AG04449 (cell line): Measurements from ENCODE around the gene MYOF.
A peak's percentile ranks its signal among the peaks of the same experiment; 100 is the strongest.
"Not testable (repeated sequence)": the region's sequence is repeated elsewhere in the genome, so short reads cannot be mapped to it uniquely, and the experiment has no call there.

ENCODE experiments used
- CTCF ChIA-PET: fragments of 350-600 bp; formaldehyde crosslinking; extraction: SDS; loops from one replicate; lab custom pipeline; 2021; ENCODE audit warnings: antibody characterized with exemption; lab: Yijun Ruan, JAX
- POLR2A ChIA-PET: fragments of 400-600, 350-600 bp; formaldehyde crosslinking; extraction: SDS; loops from one replicate; lab custom pipeline; 2020; ENCODE audit warnings: antibody characterized with exemption, inconsistent platforms; lab: Yijun Ruan, JAX
- DNase-seq: peaks from one replicate; pipeline ENCODE4 v3.0.0-alpha.2; 2010; ENCODE audit warnings: low read depth, low spot score
- H3K4me3 ChIP-seq: 2 replicates; pipeline ENCODE4 v1.5.1; 2011; ENCODE audit warnings: low read depth, mild to moderate bottlenecking, control low read depth, low read length
- TF ChIP-seq, protein P1 (sequence below): IDR thresholded peaks from one replicate; pipeline ENCODE4 v1.5.1; 2011; ENCODE audit warnings: mild to moderate bottlenecking, moderate library complexity, low read length, control low read depth, inconsistent platforms; ENCODE audit not compliant: insufficient read depth; ENCODE audit errors: missing control alignments

The MYOF gene

DNA sequence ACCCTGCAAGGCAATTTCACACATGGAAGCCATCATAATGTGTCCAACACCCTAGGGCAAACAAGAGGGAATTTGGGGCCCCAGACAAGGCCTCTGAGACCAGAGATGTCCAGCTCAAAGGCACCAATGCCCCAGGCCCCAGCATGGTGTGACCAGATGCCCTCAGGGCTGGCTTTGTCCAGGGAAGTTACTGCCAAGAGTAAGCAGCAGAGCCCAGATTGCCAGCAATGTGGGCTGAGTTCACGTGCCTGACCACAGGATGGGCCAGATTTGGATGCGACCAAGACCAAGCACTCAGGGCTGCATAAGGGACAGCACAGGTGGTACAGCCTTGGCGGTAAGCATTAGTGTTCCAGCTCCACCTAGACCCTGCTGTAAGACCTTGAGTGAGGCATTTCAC lies 12.7 kb downstream of the MYOF start:
- TF ChIP-seq, protein P1, sequence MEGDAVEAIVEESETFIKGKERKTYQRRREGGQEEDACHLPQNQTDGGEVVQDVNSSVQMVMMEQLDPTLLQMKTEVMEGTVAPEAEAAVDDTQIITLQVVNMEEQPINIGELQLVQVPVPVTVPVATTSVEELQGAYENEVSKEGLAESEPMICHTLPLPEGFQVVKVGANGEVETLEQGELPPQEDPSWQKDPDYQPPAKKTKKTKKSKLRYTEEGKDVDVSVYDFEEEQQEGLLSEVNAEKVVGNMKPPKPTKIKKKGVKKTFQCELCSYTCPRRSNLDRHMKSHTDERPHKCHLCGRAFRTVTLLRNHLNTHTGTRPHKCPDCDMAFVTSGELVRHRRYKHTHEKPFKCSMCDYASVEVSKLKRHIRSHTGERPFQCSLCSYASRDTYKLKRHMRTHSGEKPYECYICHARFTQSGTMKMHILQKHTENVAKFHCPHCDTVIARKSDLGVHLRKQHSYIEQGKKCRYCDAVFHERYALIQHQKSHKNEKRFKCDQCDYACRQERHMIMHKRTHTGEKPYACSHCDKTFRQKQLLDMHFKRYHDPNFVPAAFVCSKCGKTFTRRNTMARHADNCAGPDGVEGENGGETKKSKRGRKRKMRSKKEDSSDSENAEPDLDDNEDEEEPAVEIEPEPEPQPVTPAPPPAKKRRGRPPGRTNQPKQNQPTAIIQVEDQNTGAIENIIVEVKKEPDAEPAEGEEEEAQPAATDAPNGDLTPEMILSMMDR: no peak
- no peak overlapping the region for H3K4me3 ChIP-seq
- CTCF ChIA-PET: interaction anchor here (0.6 to 2.7 kb wide), 5 partner anchors 9 to 63 kb away, joined by 3 to 13 read pairs (median 4); partner anchors contain the start of gene MYOF
- POLR2A ChIA-PET: interaction anchor here (2.7 to 4.6 kb wide), 3 partner anchors 8 to 11 kb away, joined by 14 to 46 read pairs (median 15); partner anchors contain the start of gene MYOF
- no peak for DNase-seq

DNA sequence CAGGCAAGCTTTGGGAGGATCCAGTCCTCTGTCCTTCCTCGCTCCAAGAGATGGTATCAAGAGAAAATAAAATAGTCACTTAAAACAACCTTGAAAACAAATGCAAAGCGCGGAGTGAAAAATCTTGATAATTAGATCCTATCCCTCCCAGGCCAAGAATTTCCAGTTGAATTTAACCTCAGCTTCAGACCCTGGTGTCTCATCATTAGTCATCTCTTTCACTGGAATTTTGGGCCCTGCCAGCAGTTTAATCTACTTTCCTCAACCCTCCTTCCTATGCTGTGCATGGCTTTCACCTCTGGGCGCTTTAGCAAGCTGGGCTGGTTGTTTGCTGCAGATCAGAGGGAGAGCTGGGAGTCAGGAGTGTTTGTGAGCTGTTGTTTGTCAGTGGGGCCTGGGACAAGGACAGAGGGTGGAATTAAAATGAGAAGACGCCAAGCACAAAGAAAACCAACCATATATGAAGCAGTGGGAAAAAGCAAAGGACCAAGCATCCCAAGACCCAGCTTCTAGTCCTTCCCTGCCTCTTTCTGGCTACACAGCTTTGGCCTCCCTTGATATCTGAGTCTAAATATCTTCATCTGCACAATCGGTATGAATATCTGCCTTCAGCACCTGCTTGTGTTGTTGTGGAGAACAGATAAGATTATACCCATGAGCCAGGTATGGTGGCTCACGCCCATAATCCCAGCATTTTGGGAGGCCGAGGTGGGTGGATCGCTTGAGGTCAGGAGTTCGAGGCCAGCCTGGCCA lies 13.5 kb downstream of the MYOF start:
- ChIA-PET POLR2A (interaction anchor here (0.7 to 4.6 kb wide), 6 partner anchors 10 to 92 kb away, joined by 3 to 46 read pairs (median 4); partner anchors contain the start of genes CEP55 and MYOF), CTCF (interaction anchor here (0.6 to 2.7 kb wide), 9 partner anchors 10 to 92 kb away, joined by 3 to 13 read pairs (median 3); partner anchors contain the start of gene MYOF)
- no peak overlapping the region; the same call in 1 of the 2 replicates for H3K4me3 ChIP-seq
- DNase-seq: peak; percentile 67
- TF ChIP-seq, protein P1: peak; percentile 10

DNA sequence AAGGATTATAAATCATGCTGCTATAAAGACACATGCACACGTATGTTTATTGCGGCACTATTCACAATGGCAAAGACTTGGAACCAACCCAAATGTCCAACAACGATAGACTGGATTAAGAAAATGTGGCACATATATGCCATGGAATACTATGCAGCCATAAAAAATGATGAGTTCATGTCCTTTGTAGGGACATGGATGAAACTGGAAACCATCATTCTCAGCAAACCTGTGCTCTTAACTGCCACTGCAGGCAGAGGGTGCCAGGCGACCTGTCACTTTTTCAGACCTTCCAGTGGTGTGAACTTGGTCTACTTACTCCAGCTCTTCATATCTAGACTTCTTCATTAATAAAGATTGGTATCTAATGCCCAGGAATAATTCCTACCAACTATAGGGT lies 14.5 kb downstream of the MYOF start:
- not testable (repeated sequence) for DNase-seq, H3K4me3 ChIP-seq
- ChIA-PET CTCF (interaction anchor here (1.2 to 2.7 kb wide), 5 partner anchors 9 to 91 kb away, joined by 3 to 13 read pairs (median 7); partner anchors contain the start of gene MYOF), POLR2A (interaction anchor here (0.7 to 2.7 kb wide), 3 partner anchors 9 to 29 kb away, joined by 3 to 15 read pairs (median 3); partner anchors contain the start of gene CEP55)

DNA sequence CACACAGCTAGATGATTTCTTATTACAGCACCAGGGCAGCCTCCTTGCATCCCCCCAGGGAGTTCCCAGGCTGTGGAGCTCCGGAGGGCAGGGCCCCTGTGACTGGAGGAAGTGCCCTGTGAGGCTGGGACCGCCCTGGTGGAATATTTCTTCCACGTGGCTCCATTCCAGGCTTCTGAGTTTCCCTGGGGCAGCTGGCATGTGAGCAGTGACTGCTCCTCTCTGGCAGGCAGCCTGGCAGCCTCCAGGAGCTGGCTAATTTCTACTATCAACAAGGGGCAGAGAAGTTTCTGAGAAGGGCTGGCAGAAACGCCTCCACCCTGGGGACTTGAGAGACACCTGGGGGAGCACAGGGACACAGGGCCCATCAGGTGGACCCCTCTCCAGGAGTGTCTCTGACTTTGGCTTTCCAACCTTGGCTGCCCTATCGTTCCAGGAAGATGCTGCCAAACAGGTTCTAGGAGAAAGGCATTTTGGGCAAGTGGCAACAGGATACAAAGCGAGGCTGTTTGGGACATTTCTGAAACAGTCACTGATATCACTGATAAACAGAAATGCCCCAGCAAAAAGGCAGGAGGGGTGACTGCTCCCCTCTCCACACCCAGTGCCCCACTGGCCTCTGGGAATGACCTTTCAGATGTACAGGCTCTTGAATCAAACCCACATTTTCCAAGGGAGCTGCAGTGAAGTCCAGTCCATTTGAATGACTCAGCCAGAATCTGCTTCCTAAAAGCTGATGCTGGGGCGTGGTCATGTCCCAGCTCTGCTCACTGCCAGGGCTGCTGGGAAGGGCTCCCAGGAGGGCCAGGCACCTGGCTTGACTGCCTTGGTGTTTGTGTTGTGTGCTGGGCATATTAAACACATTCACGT lies 16.1 kb downstream of the MYOF start:
- TF ChIP-seq, protein P1: no peak
- CTCF ChIA-PET: interaction anchor here (1.0 kb wide), 1 partner anchor 89 kb away, joined by 4 read pairs; no protein-coding TSS in a partner anchor
- DNase-seq: peak; percentile 83
- no peak overlapping the region for H3K4me3 ChIP-seq
- POLR2A ChIA-PET: interaction anchor here (0.6 to 2.3 kb wide), 7 partner anchors 10 to 86 kb away, joined by 3 to 12 read pairs (median 3); no protein-coding TSS in a partner anchor

DNA sequence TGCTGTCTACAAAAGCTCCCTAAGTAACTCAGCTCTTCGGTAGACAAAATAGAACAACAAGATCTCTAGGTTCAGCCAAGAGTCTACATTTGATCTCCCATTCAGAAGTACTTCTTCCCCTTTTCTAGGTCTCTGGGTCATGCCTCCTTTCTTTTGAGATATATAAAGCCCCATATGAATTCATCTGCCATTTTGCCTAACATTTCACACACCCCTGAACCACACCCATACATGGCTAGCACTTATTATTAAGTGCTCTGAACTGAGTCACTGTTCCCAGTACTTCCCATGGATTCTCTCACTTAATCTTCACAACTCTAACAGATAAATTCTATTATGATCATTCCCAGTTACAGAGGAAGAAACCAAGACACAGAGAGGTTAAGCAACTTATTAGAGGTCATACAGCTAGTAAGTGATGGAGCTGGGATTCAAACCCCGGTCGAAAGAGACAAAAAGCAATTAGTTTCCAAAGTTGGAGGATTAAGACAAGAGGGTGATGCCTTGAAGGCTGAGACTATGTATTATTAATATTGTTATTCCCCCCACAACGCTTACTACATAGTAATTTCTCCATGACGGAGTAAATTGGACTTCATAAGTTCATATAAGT lies 17.3 kb downstream of the MYOF start:
- H3K4me3 ChIP-seq: no peak overlapping the region
- no peak for DNase-seq
- ChIA-PET CTCF (interaction anchor here (0.8 to 1.1 kb wide), 4 partner anchors 18 to 88 kb away, joined by 3 to 4 read pairs (median 4); partner anchors contain the start of gene MYOF), POLR2A (interaction anchor here (0.9 to 2.3 kb wide), 5 partner anchors 11 to 85 kb away, joined by 3 to 12 read pairs (median 8); no protein-coding TSS in a partner anchor)
- TF ChIP-seq, protein P1: no peak
